Measurements from ENCODE around the gene NSMCE1.

The NSMCE1 gene

GRCh38 chr16:27199736-27200135 is 68.8 kb downstream of the NSMCE1 start:
- Histone ChIP-seq H3K4me1 (ENCODE audit: low read length) (peaks cover 25% of the 10 kb centered on the region), H2AFZ (ENCODE audit: low read length) (peak overlapping the region; percentile 51; the same call in 1 of the 2 replicates), H3K9ac (ENCODE audit: low read length) (peak overlapping the region; percentile 42; the same call in 1 of the 2 replicates), H3F3A (ENCODE audit: insufficient read depth, low read length) (peaks cover 21% of the 10 kb centered on the region), H3K27ac (ENCODE audit: low read length) (peak overlapping the region; percentile 94), H3K4me2 (ENCODE audit: low read depth, low read length) (peak overlapping the region; percentile 70), H3K4me3 (ENCODE audit: low read length) (peak overlapping the region; percentile 19; the same call in 1 of the 2 replicates), H3K27me3 (replicated peaks; ENCODE audit: insufficient read depth, low read length) (no peaks in the 10 kb centered on the region), H3K9me2 (replicated peaks; ENCODE audit: insufficient read depth, low read length) (no peaks in the 10 kb centered on the region), H3K36me3 (replicated peaks; ENCODE audit: insufficient read depth, low read length) (no peaks in the 10 kb centered on the region), H3K79me2 (ENCODE audit: low read length) (peaks cover 5% of the 10 kb centered on the region), H4K20me1 (ENCODE audit: insufficient read depth, low read length) (no peaks in the 10 kb centered on the region), H3K9me3 (replicated peaks; ENCODE audit: insufficient read depth, low read length) (no peaks in the 10 kb centered on the region)
- peak; percentile 85 for DNase-seq
- TF ChIP-seq CTCF (IDR thresholded peaks at IDR 0.05; ENCODE audit: low read length) (no peak), EZH2phosphoT487 (IDR thresholded peaks at IDR 0.05; ENCODE audit: low read length) (no peak), EZH2 (optimal IDR thresholded peaks at IDR 0.05; ENCODE audit: low read depth, low read length) (no peak)

GRCh38 chr16:27199235-27199586 is 69.4 kb downstream of the NSMCE1 start:
- Histone ChIP-seq H3K4me3 (ENCODE audit: low read length) (peak overlapping the region; percentile 19; the same call in 1 of the 2 replicates), H3K4me1 (ENCODE audit: low read length) (peaks cover 20% of the 10 kb centered on the region), H3K27ac (ENCODE audit: low read length) (peak overlapping the region; percentile 94), H3K79me2 (ENCODE audit: low read length) (peaks cover under 1% of the 10 kb centered on the region; the same call in 1 of the 2 replicates), H2AFZ (ENCODE audit: low read length) (peak overlapping the region; percentile 47), H3K9me3 (replicated peaks; ENCODE audit: insufficient read depth, low read length) (no peaks in the 10 kb centered on the region), H3K9ac (ENCODE audit: low read length) (peak overlapping the region; percentile 42; the same call in 1 of the 2 replicates), H4K20me1 (ENCODE audit: insufficient read depth, low read length) (no peaks in the 10 kb centered on the region), H3K27me3 (replicated peaks; ENCODE audit: insufficient read depth, low read length) (no peaks in the 10 kb centered on the region), H3K4me2 (ENCODE audit: low read depth, low read length) (peak overlapping the region; percentile 70), H3K36me3 (replicated peaks; ENCODE audit: insufficient read depth, low read length) (no peaks in the 10 kb centered on the region), H3F3A (ENCODE audit: insufficient read depth, low read length) (peaks cover 17% of the 10 kb centered on the region), H3K9me2 (replicated peaks; ENCODE audit: insufficient read depth, low read length) (no peaks in the 10 kb centered on the region)
- peak; percentile 31 for DNase-seq
- TF ChIP-seq CTCF (IDR thresholded peaks at IDR 0.05; ENCODE audit: low read length) (no peak), EZH2phosphoT487 (IDR thresholded peaks at IDR 0.05; ENCODE audit: low read length) (no peak), EZH2 (optimal IDR thresholded peaks at IDR 0.05; ENCODE audit: low read depth, low read length) (no peak)

- Histone ChIP-seq H3F3A (ENCODE audit: insufficient read depth, low read length) (peaks cover 13% of the 10 kb centered on the region), H3K9ac (ENCODE audit: low read length) (peak overlapping the region; percentile 42; the same call in 1 of the 2 replicates), H3K79me2 (ENCODE audit: low read length) (no peaks in the 10 kb centered on the region), H3K27me3 (replicated peaks; ENCODE audit: insufficient read depth, low read length) (no peaks in the 10 kb centered on the region), H3K4me1 (ENCODE audit: low read length) (peaks cover 20% of the 10 kb centered on the region), H3K4me3 (ENCODE audit: low read length) (no peak overlapping the region), H3K4me2 (ENCODE audit: low read depth, low read length) (peak overlapping the region; percentile 70), H3K9me3 (replicated peaks; ENCODE audit: insufficient read depth, low read length) (no peaks in the 10 kb centered on the region), H2AFZ (ENCODE audit: low read length) (peak overlapping the region; percentile 47), H3K36me3 (replicated peaks; ENCODE audit: insufficient read depth, low read length) (no peaks in the 10 kb centered on the region), H3K27ac (ENCODE audit: low read length) (peak overlapping the region; percentile 94; the same call in 1 of the 2 replicates), H3K9me2 (replicated peaks; ENCODE audit: insufficient read depth, low read length) (no peaks in the 10 kb centered on the region), H4K20me1 (ENCODE audit: insufficient read depth, low read length) (no peaks in the 10 kb centered on the region)
- TF ChIP-seq CTCF (IDR thresholded peaks at IDR 0.05; ENCODE audit: low read length), result no peak
- TF ChIP-seq EZH2phosphoT487 (IDR thresholded peaks at IDR 0.05; ENCODE audit: low read length), result no peak
- no peak for TF ChIP-seq EZH2 (optimal IDR thresholded peaks at IDR 0.05; ENCODE audit: low read depth, low read length)
- no peak for DNase-seq
These were observed 69.9 kb downstream of the NSMCE1 start for GRCh38 chr16:27198451-27199234.
